Mammary epithelial cell (primary cell): ENCODE measurements around the gene STK32B.

ENCODE experiments used
- CTCF ChIP-seq, 2 donors: IDR thresholded peaks in 1 of 2; conservative IDR thresholded peaks in 1 of 2; 2 replicates each; pipeline ENCODE4 v1.5.1; 2011 to 2012; ENCODE audit warnings: inconsistent platforms in 2 of 2, low read length in 2 of 2, mild to moderate bottlenecking in 2 of 2, control low read depth in 1 of 2, low read depth in 1 of 2; ENCODE audit not compliant: insufficient read depth in 1 of 2; ENCODE audit errors: extremely low read depth in 1 of 2
- EZH2 ChIP-seq: IDR thresholded peaks from 2 replicates; pipeline ENCODE4 v1.6.1; 2012; ENCODE audit warnings: low read length, inconsistent platforms, borderline replicate concordance

- TF ChIP-seq CTCF (conservative IDR thresholded peaks at IDR 0.05 in 1 of 2, IDR thresholded peaks at IDR 0.05 in 1 of 2; ENCODE audit: extremely low read depth in 1 of 2, insufficient read depth in 1 of 2, low read depth in 1 of 2, low read length in 2 of 2) (no peak), EZH2 (no peak)
These were observed 152.7 kb downstream of the STK32B start for GRCh38 chr4:5203993-5204310.
